Renal pelvis (tissue), 4 donors: ENCODE measurements around the gene TMEM33. TPM values are rescaled to one million over a fixed set of nuclear protein-coding genes. Genes with fewer than 3 reads are reported as not detected.

ENCODE experiments used
- DNase-seq: peaks from one replicate; pipeline ENCODE4 v3.0.0-alpha.2; 2013
- polyA plus RNA-seq, 3 donors: library from polyadenylated mRNA; unstranded; fragments of 120-200 nt; gene quantifications; one replicate each; pipeline ENCODE4 v1.2.1, GENCODE V29; 2013; ENCODE audit not compliant: insufficient read length in 3 of 3

TMEM33 gene
- polyA plus RNA-seq, 3 donors, result 41.6 to 49.1 (median 46.8) TPM

DNA sequence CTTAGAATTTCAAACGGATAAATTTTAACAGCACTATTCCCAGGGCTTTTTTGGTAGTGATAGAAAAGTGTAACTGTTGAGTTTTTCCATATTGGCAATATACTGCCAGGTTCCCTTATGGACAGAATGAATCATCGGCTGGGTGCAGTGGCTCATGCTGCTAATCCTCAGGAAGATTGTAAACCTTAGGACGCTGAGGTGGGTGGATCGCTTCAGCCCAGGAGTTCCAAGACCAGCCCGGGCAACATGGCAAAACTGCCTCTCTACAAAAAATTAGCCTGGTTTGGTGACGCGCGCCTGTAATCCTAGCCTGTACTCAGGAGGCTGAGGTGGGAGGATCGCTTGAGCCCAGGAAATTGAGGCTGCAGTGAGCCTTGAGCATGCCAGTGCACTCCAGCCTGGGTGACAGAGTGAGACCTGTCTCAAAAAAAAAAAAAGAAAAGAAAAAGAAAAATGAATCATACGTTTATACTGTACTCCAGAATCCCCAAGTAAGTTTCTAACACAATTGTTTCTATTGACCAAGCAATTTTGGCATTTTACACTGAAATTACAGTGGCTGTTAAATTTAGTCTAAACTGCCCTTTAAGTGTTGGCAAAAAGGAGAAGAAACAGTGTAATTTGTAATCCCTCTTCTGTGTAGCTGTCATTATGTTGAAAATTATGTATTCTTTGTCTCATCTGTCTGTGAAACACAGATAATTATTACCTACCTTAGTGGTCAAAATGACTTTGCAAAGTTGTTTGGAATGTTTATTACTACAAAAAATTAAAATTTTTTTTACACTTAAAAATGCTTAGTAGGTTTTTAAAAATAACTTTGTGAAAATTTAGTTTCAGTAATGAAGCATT, 56.9 kb downstream of the TMEM33 start:
- no peak for DNase-seq

DNA sequence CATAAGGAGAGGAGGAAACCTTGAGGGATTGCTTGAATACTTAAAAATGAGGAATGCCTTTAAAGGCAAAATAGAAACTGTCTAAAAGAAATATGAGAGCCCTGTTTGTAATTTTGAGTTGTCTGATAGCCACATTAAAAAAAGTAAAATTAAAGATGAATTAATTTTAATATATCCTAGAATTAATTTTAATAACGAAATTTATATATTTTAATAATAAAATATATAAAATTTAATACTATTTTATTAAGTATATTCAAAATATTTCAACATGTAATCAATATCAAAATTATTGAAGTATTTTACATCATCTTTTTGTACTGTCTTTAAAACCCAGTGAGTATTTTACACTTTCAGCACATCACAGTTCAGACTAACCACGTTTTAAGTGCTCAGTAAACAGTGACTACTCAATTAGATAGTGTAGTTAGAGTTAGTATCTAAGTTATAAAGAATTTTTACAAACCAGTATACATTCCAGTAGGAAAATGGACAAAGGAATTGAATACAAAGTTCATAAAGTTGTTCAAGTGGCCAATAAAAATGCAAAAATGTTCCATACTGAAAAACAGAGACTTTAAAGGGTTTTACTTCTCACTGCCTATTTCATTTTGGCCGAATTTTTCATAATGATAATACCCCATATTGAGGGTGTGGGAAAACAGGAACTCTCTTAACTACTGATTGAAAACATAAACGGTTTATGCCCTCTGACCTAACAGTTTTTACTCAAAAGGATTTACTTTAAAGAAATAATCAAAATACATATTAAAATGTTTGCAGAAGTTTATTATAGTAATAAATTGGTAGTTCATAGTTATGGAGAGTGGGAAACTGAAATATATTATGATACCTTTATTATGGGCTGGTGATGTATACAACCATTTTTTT, 58.0 kb downstream of the TMEM33 start:
- DNase-seq, result no peak

DNA sequence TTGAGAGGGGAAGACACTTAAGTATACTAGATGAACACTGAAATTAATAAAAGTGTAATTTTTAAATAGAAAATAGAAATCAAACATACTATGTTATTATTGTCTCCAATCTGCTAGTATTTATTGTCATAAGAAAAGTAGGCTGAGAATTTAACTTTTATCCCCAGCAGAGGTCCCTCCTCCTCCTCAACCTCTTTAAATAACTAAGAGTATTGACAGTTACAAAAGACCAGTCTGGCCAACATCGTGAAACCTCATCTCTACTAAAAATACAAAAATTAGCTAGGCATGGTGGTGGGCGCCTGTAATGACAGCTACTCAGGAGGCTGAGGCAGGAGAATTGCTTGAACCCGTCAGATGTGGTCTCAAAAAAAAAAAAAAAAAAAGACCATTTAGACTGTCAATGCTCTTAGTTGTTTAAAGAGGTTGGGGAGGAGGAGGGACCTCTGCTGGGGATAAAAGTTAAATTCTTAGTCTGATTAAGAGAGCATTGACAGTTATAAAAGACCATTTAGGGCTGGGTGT, 59.3 kb downstream of the TMEM33 start:
- DNase-seq, result no peak

DNA sequence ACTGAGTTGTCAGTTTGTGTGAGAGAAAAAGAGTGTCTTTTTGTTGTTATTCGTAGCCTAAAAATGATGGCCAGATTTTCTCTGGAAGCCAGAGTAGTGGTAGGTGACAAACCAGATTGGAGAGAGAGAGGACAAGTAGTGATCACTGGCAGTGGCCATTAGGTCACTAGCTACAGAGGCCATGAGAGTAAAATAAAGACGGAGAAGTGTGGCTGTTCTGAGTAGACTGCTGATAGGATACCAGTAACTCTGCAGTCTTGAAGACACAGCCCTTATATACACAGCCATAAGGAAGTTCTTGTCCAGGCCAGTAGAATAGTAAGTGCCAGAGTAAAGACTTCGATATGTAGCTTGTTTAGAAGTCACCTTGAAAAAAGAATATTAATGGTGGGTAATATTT, 62.8 kb downstream of the TMEM33 start:
- no peak for DNase-seq

DNA sequence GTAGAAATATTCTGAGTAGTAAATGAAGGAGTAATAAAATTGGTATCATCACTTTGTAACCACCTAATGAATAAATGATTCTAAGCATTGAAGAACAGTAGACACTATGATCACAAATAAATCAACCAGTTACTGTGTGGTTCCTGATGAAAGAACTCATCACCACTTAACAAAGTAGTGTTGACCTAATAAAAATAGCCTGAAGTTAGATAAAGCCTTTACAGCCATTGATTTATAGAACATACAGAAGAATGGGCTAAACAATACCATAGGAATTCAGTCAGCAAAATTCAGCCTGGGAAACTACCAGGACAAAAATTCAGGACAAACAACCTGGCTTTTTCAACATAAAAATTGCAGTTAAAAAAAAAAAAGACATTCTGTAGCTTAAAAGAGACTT, 64.1 kb downstream of the TMEM33 start:
- no peak for DNase-seq

GRCh38 chr4:42008011-42008786, 73.0 kb downstream of the TMEM33 start:
- DNase-seq, result no peak

Other genes with a start within 250 kb of the TMEM33 start
- gene PHOX2B, start 186.7 kb upstream of the TMEM33 start, polyA plus RNA-seq, result under 1 TPM; 0.12 to 0.26 (median 0.12) TPM
- gene DCAF4L1, start 46.3 kb downstream of the TMEM33 start, polyA plus RNA-seq, result under 1 TPM; 0.17 to 0.57 (median 0.55) TPM
- gene SLC30A9, start 55.1 kb downstream of the TMEM33 start, polyA plus RNA-seq, result 100 to 1,000 TPM in 2 of 3 donors, 10 to 100 TPM in 1; 85.9 to 116 (median 103) TPM
- 1 to 10 TPM in 2 of 3 donors, under 1 TPM in 1; 0.95 to 1.3 (median 1.1) TPM for gene BEND4, start 217.2 kb downstream of the TMEM33 start, polyA plus RNA-seq